Neural cell (in vitro differentiated cells): ENCODE data around the gene NUDCD3. TPM values are rescaled to one million over a fixed set of nuclear protein-coding genes. Genes with fewer than 3 reads are reported as not detected.

Experiments
- H2AFZ ChIP-seq: fragments of 200-600, 300-800 bp; sonication (generic), shearing (Covaris generic); 2 replicates; pipeline ENCODE4 v1.6.0; 2014; ENCODE audit warnings: low read depth, mild to moderate bottlenecking, antibody characterized with exemption, low read length, moderate library complexity
- H3F3A ChIP-seq: fragments of 200-600 bp; shearing (Covaris generic); 2 replicates; pipeline ENCODE4 v1.6.1; 2016; ENCODE audit warnings: mild to moderate bottlenecking, moderate library complexity, mixed read lengths, antibody characterized with exemption, low read length; ENCODE audit not compliant: insufficient read depth, poor library complexity, severe bottlenecking
- H3K27ac ChIP-seq: fragments of 200-600, 300-800 bp; sonication (generic), shearing (Covaris generic); 2 replicates; pipeline ENCODE4 v1.5.1; 2014; ENCODE audit warnings: mild to moderate bottlenecking, low read length, moderate library complexity
- H3K27me3 ChIP-seq: fragments of 300-800, 200-600 bp; sonication (generic), shearing (Covaris generic); 2 replicates; pipeline ENCODE4 v1.6.0; 2014; ENCODE audit warnings: mild to moderate bottlenecking, low read depth, low read length, moderate library complexity; ENCODE audit not compliant: insufficient read depth
- H3K36me3 ChIP-seq: fragments of 300-800, 200-600 bp; sonication (generic), shearing (Covaris generic); 2 replicates; pipeline ENCODE4 v1.5.1; 2014; ENCODE audit warnings: mild to moderate bottlenecking, antibody characterized with exemption, low read length, moderate library complexity; ENCODE audit not compliant: insufficient read depth
- H3K4me2 ChIP-seq: fragments of 300-800, 200-600 bp; sonication (generic), shearing (Covaris generic); 2 replicates; pipeline ENCODE4 v1.6.0; 2014; ENCODE audit warnings: mild to moderate bottlenecking, low read length
- H3K4me3 ChIP-seq: fragments of 300-800, 200-600 bp; sonication (generic), shearing (Covaris generic); 2 replicates; pipeline ENCODE4 v1.5.1; 2014; ENCODE audit warnings: mild to moderate bottlenecking, low read length, moderate library complexity
- H3K79me2 ChIP-seq: fragments of 200-600 bp; shearing (Covaris generic); replicated peaks from 2 replicates; pipeline ENCODE4 v1.6.0; 2014; ENCODE audit warnings: mild to moderate bottlenecking, low read length, moderate library complexity; ENCODE audit not compliant: insufficient read depth
- H3K9ac ChIP-seq: fragments of 300-800, 200-600 bp; sonication (generic), shearing (Covaris generic); 2 replicates; pipeline ENCODE4 v1.6.1; 2016; ENCODE audit warnings: mild to moderate bottlenecking, low read length, mixed read lengths
- H3K9me2 ChIP-seq: fragments of 200-600 bp; shearing (Covaris generic); 2 replicates; pipeline ENCODE4 v1.6.1; 2016; ENCODE audit warnings: mild to moderate bottlenecking, low read length, mixed read lengths; ENCODE audit not compliant: insufficient read depth
- H3K9me3 ChIP-seq: fragments of 200-600, 300-800 bp; sonication (generic), shearing (Covaris generic); 2 replicates; pipeline ENCODE4 v1.6.1; 2016; ENCODE audit warnings: mild to moderate bottlenecking, mixed run types, low read length, moderate library complexity, mixed read lengths
- H4K20me1 ChIP-seq: fragments of 200-600 bp; shearing (Covaris generic); 2 replicates; pipeline ENCODE4 v1.6.1; 2016; ENCODE audit warnings: mild to moderate bottlenecking, mixed run types; ENCODE audit not compliant: insufficient read depth
- CTCF ChIP-seq: fragments of 450-650 bp; IDR thresholded peaks from 2 replicates; pipeline ENCODE4 v1.5.1; 2014; ENCODE audit warnings: antibody characterized with exemption, mild to moderate bottlenecking, moderate library complexity; ENCODE audit not compliant: poor library complexity, severe bottlenecking
- EP300 ChIP-seq: fragments of 450-650 bp; conservative IDR thresholded peaks from 2 replicates; pipeline ENCODE4 v1.6.1; 2014; ENCODE audit warnings: antibody characterized with exemption, mild to moderate bottlenecking, moderate library complexity; ENCODE audit not compliant: poor library complexity, severe bottlenecking
- EZH2 ChIP-seq: fragments of 200-600, 300-800 bp; shearing (Covaris generic), sonication (generic); IDR thresholded peaks from 2 replicates; pipeline ENCODE4 v1.6.1; 2014; ENCODE audit warnings: antibody characterized with exemption, low read length, borderline replicate concordance, mild to moderate bottlenecking; ENCODE audit not compliant: insufficient read depth, poor library complexity, severe bottlenecking
- MXI1 ChIP-seq: fragments of 450-650 bp; conservative IDR thresholded peaks from 2 replicates; pipeline ENCODE4 v1.6.1; 2014; ENCODE audit warnings: antibody characterized with exemption, mild to moderate bottlenecking; ENCODE audit not compliant: poor library complexity, severe bottlenecking
- POLR2AphosphoS5 ChIP-seq: IDR thresholded peaks from 2 replicates; pipeline ENCODE4 v1.6.1; 2012
- RAD21 ChIP-seq: fragments of 450-650 bp; conservative IDR thresholded peaks from 2 replicates; pipeline ENCODE4 v1.6.1; 2014; ENCODE audit warnings: antibody characterized with exemption, mild to moderate bottlenecking, moderate library complexity
- REST ChIP-seq: IDR thresholded peaks from 2 replicates; pipeline ENCODE4 v1.6.1; 2012; ENCODE audit warnings: borderline replicate concordance
- SMC3 ChIP-seq: fragments of 450-650 bp; conservative IDR thresholded peaks from 2 replicates; pipeline ENCODE4 v1.6.1; 2014; ENCODE audit warnings: antibody characterized with exemption, mild to moderate bottlenecking, moderate library complexity; ENCODE audit not compliant: poor library complexity
- TAF1 ChIP-seq: IDR thresholded peaks from 2 replicates; pipeline ENCODE4 v1.6.1; 2012; ENCODE audit warnings: low read depth
- polyA plus RNA-seq: library from polyadenylated mRNA; depleted of rRNA; stranded (reverse); fragments of >200 nt; gene quantifications from 2 replicates; pipeline ENCODE4 v1.2.3, GENCODE V29; 2014

Gene NUDCD3
- polyA plus RNA-seq, 1 donor from 2014 or later: 69.9 TPM

GRCh38 chr7:44512736-44513135, 22.3 kb upstream of the NUDCD3 start:
- Histone ChIP-seq H4K20me1 (no peaks in the 10 kb centered on the region), H3K79me2 (no peaks in the 10 kb centered on the region), H3K27ac (no peak overlapping the region), H3K36me3 (no peaks in the 10 kb centered on the region), H3K9me2 (no peaks in the 10 kb centered on the region), H3K27me3 (no peaks in the 10 kb centered on the region), H3K4me2 (no peak overlapping the region), H3F3A (no peaks in the 10 kb centered on the region), H3K9me3 (no peaks in the 10 kb centered on the region), H2AFZ (no peak overlapping the region), H3K4me3 (no peak overlapping the region), H3K9ac (no peak overlapping the region)
- TF ChIP-seq EP300: no peak
- TF ChIP-seq CTCF: no peak
- TF ChIP-seq MXI1: no peak
- no peak for TF ChIP-seq REST
- no peak for TF ChIP-seq SMC3
- no peak for TF ChIP-seq TAF1
- no peak for TF ChIP-seq POLR2AphosphoS5
- no peak for TF ChIP-seq RAD21
- TF ChIP-seq EZH2: no peak

GRCh38 chr7:44511863-44512468, 21.5 kb upstream of the NUDCD3 start:
- Histone ChIP-seq H3K36me3 (no peaks in the 10 kb centered on the region), H3K27me3 (no peaks in the 10 kb centered on the region), H3K27ac (no peak overlapping the region), H3F3A (no peaks in the 10 kb centered on the region), H3K4me3 (no peak overlapping the region), H2AFZ (no peak overlapping the region), H3K9ac (no peak overlapping the region), H3K9me3 (no peaks in the 10 kb centered on the region), H3K9me2 (no peaks in the 10 kb centered on the region), H4K20me1 (no peaks in the 10 kb centered on the region), H3K4me2 (no peak overlapping the region), H3K79me2 (no peaks in the 10 kb centered on the region)
- no peak for TF ChIP-seq SMC3
- TF ChIP-seq REST: no peak
- no peak for TF ChIP-seq TAF1
- TF ChIP-seq MXI1: no peak
- no peak for TF ChIP-seq CTCF
- no peak for TF ChIP-seq EZH2
- no peak for TF ChIP-seq POLR2AphosphoS5
